Measurements from ENCODE around the gene SIPA1L3. TPM values are rescaled to one million over a fixed set of nuclear protein-coding genes. Genes with fewer than 3 reads are reported as not detected.

SIPA1L3 gene
- total RNA-seq, 4 donors from 2014 or later, result 11.1 to 25.3 (median 14.5) TPM

GRCh38 chr19:38149661-38150061 is 242.7 kb downstream of the SIPA1L3 start:
- intact Hi-C loops (cut with DNase I), result no loop called here
- 87 to 88% methylated on average over 4 to 5 of the region's 6 CpGs for WGBS, 2 donors
- peaks cover 0 to 14% (median 10%) of the 10 kb centered on the region in 3 donors for H3K4me1 ChIP-seq
- no peak overlapping the region for H3K27ac ChIP-seq
- H3K36me3 ChIP-seq, result peaks cover 4 to 42% (median 12%) of the 10 kb centered on the region in 3 donors
- H3K27me3 ChIP-seq, result no peaks in the 10 kb centered on the region
- H3K4me3 ChIP-seq, result no peak overlapping the region
- DNase-seq, result no peak
- H3K9me3 ChIP-seq, result no peaks in the 10 kb centered on the region
- no peak for TF ChIP-seq POLR2A (IDR thresholded peaks at IDR 0.05)
- TF ChIP-seq CTCF (IDR thresholded peaks at IDR 0.05), result no peak

GRCh38 chr19:38151242-38151641 is 244.2 kb downstream of the SIPA1L3 start:
- WGBS, 2 donors, result 94 to 95% methylated on average over 5 to 9 of the region's 9 CpGs
- Histone ChIP-seq H3K4me3 (no peak overlapping the region), H3K9me3 (no peaks in the 10 kb centered on the region), H3K4me1 (no peaks in the 10 kb centered on the region), H3K27ac (no peak overlapping the region), H3K27me3 (no peaks in the 10 kb centered on the region), H3K36me3 (peaks cover 4 to 56% (median 12%) of the 10 kb centered on the region in 3 donors)
- intact Hi-C loops (cut with DNase I), result no loop called here
- DNase-seq, result no peak
- TF ChIP-seq POLR2A (IDR thresholded peaks at IDR 0.05), result no peak
- no peak for TF ChIP-seq CTCF (IDR thresholded peaks at IDR 0.05)

GRCh38 chr19:38152461-38153379 is 245.7 kb downstream of the SIPA1L3 start:
- Histone ChIP-seq H3K27ac (no peak overlapping the region), H3K27me3 (no peaks in the 10 kb centered on the region), H3K36me3 (peaks cover 4 to 65% (median 12%) of the 10 kb centered on the region in 3 donors), H3K4me1 (no peaks in the 10 kb centered on the region), H3K4me3 (no peak overlapping the region), H3K9me3 (no peaks in the 10 kb centered on the region)
- WGBS, 2 donors, result 76 to 82% methylated on average over 27 to 30 of the region's 40 CpGs
- no peak for TF ChIP-seq CTCF (IDR thresholded peaks at IDR 0.05)
- TF ChIP-seq POLR2A (IDR thresholded peaks at IDR 0.05), result no peak
- intact Hi-C loops (cut with DNase I), result no loop called here
- DNase-seq, result no peak

- no peak for DNase-seq
- WGBS, 2 donors, result 66 to 79% methylated on average over 6 of the region's 6 CpGs
- no peaks in the 10 kb centered on the region for H3K4me1 ChIP-seq
- H3K9me3 ChIP-seq, result no peaks in the 10 kb centered on the region
- intact Hi-C loops (cut with DNase I), result no loop called here
- no peak overlapping the region for H3K27ac ChIP-seq
- no peaks in the 10 kb centered on the region for H3K27me3 ChIP-seq
- peaks cover 4 to 93% (median 12%) of the 10 kb centered on the region in 3 donors for H3K36me3 ChIP-seq
- no peak overlapping the region for H3K4me3 ChIP-seq
- TF ChIP-seq CTCF (IDR thresholded peaks at IDR 0.05), result no peak
- no peak for TF ChIP-seq POLR2A (IDR thresholded peaks at IDR 0.05)
Measured at GRCh38 chr19:38155453-38155852, 248.4 kb downstream of the SIPA1L3 start.

GRCh38 chr19:38158730-38159129 is 251.7 kb downstream of the SIPA1L3 start:
- TF ChIP-seq CTCF (IDR thresholded peaks at IDR 0.05), result no peak
- no peak for TF ChIP-seq POLR2A (IDR thresholded peaks at IDR 0.05)
- H3K4me1 ChIP-seq, result no peaks in the 10 kb centered on the region
- H3K4me3 ChIP-seq, result no peak overlapping the region
- WGBS, 2 donors, result 81 to 86% methylated on average over 1 to 2 of the region's 5 CpGs
- peaks cover 0 to 91% (median 9%) of the 10 kb centered on the region in 3 donors for H3K36me3 ChIP-seq
- intact Hi-C loops (cut with DNase I), result no loop called here
- DNase-seq, result no peak
- H3K27me3 ChIP-seq, result no peaks in the 10 kb centered on the region
- H3K27ac ChIP-seq, result no peak overlapping the region
- peaks cover 0 to 14% (median 10%) of the 10 kb centered on the region in 3 donors for H3K9me3 ChIP-seq
